Bronchial epithelial cell (primary cell): Measurements from ENCODE around the gene TGFBI. TPM values are rescaled to one million over a fixed set of nuclear protein-coding genes. Genes with fewer than 3 reads are reported as not detected.
A peak's percentile ranks its signal among the peaks of the same experiment; 100 is the strongest.

Experiments
- DNase-seq: peaks from one replicate; pipeline ENCODE4 v3.0.0-alpha.2; 2010; ENCODE audit warnings: low read depth
- FAIRE-seq: peaks from 2 replicates; lab custom pipeline; 2011; peaks lifted over from hg19 to GRCh38; lab: Jason Lieb, UNC
- H3K27me3 ChIP-seq: 2 replicates; pipeline ENCODE4 v1.5.1; 2011; ENCODE audit warnings: low read length; ENCODE audit not compliant: control insufficient read depth, insufficient read depth
- H3K36me3 ChIP-seq: 2 replicates; pipeline ENCODE4 v1.5.1; 2011; ENCODE audit warnings: low read length; ENCODE audit not compliant: control insufficient read depth, insufficient read depth
- H3K4me3 ChIP-seq: 2 replicates; pipeline ENCODE4 v1.5.1; 2011; ENCODE audit warnings: mild to moderate bottlenecking, low read depth, low read length, control low read depth
- total RNA-seq: library from RNA; depleted of rRNA; stranded (reverse); fragments of >200 nt; gene quantifications from 2 replicates; pipeline ENCODE4 v1.2.1, GENCODE V29; 2014
- TF ChIP-seq, protein P1 (sequence below): IDR thresholded peaks from 2 replicates; pipeline ENCODE4 v1.5.1; 2011; ENCODE audit warnings: mild to moderate bottlenecking, moderate library complexity, low read length, control low read depth, inconsistent platforms; ENCODE audit not compliant: insufficient read depth, severe bottlenecking

TGFBI gene
- total RNA-seq, 1 donor from 2014 or later, result 218 TPM

- TF ChIP-seq, protein P1, sequence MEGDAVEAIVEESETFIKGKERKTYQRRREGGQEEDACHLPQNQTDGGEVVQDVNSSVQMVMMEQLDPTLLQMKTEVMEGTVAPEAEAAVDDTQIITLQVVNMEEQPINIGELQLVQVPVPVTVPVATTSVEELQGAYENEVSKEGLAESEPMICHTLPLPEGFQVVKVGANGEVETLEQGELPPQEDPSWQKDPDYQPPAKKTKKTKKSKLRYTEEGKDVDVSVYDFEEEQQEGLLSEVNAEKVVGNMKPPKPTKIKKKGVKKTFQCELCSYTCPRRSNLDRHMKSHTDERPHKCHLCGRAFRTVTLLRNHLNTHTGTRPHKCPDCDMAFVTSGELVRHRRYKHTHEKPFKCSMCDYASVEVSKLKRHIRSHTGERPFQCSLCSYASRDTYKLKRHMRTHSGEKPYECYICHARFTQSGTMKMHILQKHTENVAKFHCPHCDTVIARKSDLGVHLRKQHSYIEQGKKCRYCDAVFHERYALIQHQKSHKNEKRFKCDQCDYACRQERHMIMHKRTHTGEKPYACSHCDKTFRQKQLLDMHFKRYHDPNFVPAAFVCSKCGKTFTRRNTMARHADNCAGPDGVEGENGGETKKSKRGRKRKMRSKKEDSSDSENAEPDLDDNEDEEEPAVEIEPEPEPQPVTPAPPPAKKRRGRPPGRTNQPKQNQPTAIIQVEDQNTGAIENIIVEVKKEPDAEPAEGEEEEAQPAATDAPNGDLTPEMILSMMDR, result no peak
- FAIRE-seq, result peak; percentile 40
- DNase-seq, result no peak
Observed at GRCh38 chr5:136094913-136095641, 66.3 kb downstream of the TGFBI start.

DNA sequence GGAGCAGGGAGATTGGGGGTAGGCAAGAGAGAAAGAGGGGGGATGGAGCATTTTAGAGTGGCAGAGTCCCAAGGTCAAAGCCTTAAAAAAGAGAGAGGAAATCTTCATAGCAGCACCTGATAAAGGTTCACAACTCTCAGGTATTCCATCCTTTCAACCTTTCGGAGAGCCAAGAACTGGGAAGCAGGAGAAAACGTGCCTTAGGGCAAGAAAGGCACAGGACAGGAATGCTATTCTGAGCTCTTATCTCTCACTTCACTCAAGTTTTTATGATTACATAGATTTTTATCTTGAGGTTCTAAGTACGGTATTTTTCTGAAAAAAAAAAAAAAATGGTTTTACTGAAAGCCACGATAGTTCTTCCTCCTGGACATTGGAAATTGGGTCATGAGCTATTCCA, 69.4 kb downstream of the TGFBI start:
- Histone ChIP-seq H3K36me3 (no peaks in the 10 kb centered on the region), H3K4me3 (no peak overlapping the region), H3K27me3 (peaks cover 1% of the 10 kb centered on the region)
- DNase-seq (no peak), FAIRE-seq (no peak)
- TF ChIP-seq, protein P1, result no peak

More at GRCh38 chr5:136094913-136095641, 66.3 kb downstream of the TGFBI start:
- Histone ChIP-seq H3K4me3 (no peak overlapping the region), H3K27me3 (peaks cover 1% of the 10 kb centered on the region), H3K36me3 (no peaks in the 10 kb centered on the region)

DNA sequence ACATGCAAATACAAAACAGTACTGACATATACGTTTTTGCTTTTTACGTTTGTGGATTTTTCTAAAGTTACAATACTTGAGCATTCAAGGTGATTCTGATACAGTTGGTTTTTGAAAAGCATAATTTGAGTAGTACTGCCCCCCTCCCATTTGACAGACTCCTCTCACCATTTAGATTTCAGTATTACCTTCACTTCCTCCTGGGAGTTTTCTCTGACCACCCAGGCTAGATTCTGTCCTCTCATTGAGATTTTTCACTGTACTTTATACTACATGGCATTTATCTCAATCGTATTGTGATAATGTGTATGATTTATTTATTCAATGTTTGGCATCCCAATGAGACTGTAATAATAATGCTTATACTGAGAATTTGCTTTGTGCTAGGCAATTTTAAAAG, 71.1 kb downstream of the TGFBI start:
- TF ChIP-seq, protein P1, result no peak
- DNase-seq (no peak), FAIRE-seq (no peak)
- H3K4me3 ChIP-seq, result no peak overlapping the region
- no peaks in the 10 kb centered on the region for H3K36me3 ChIP-seq
- H3K27me3 ChIP-seq, result peaks cover 1% of the 10 kb centered on the region

DNA sequence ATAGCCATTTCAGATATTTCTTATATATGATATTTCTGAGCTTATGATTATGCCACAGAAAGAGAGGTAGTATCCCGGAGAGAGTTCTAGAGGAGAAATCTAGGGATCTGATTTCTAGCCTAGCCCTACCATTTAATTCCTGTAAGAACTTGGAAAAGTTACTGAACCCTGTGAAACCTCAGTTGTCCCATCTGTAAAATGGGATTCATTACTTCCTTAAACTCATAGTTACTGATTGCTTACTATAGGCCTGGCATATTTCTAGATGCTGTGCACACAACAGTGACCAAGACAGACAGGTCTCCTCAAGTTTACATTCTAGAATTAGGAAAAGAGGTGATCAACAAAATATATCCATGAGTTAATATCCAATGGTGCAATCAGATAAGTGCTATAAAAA, 73.1 kb downstream of the TGFBI start:
- FAIRE-seq (no peak), DNase-seq (no peak)
- no peak overlapping the region for H3K4me3 ChIP-seq
- H3K36me3 ChIP-seq, result no peaks in the 10 kb centered on the region
- TF ChIP-seq, protein P1, result no peak
- peaks cover 1% of the 10 kb centered on the region for H3K27me3 ChIP-seq

GRCh38 chr5:136103118-136103517, 74.3 kb downstream of the TGFBI start:
- no peak overlapping the region for H3K4me3 ChIP-seq
- TF ChIP-seq, protein P1, result no peak
- FAIRE-seq (peak; percentile 40), DNase-seq (no peak)
- H3K36me3 ChIP-seq, result no peaks in the 10 kb centered on the region
- H3K27me3 ChIP-seq, result no peaks in the 10 kb centered on the region

DNA sequence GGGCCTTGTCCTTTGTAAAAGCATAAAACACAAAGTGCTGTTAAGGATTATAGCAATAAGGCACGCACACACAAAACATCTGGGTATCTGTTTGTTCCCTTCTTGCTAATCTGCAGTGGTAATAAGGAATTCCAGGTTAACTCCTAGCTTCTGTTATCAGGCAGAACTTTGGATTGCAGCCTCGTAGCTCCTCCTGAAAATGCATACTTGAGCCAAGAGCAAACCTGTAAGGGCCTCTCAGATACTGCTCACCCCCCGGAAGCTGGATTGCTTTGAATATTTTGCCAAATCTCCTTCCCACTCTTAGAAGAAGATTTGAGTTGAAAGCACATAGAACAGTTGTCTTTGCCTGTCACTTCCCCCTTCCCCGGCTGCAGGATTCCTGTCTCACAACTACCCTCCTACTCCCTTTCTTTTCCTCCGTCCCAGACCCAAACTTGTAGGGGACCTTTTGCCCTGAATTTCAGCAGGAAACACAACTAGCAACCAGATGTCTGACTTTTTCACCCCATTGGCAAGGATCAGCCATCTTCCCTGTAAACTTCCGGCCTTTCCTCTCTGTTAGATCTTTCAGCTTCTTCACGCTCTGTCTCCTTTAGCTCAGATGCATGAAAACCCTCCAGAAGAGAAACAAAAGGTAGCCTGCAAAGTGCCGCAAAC, 75.6 kb downstream of the TGFBI start:
- H3K27me3 ChIP-seq, result no peaks in the 10 kb centered on the region
- no peak overlapping the region for H3K4me3 ChIP-seq
- DNase-seq, result no peak
- FAIRE-seq, result no peak
- TF ChIP-seq, protein P1, result no peak
- no peaks in the 10 kb centered on the region for H3K36me3 ChIP-seq
